SK-N-SH (cell line): ENCODE data around the gene TRUB2. TPM values are rescaled to one million over a fixed set of nuclear protein-coding genes. Genes with fewer than 3 reads are reported as not detected.

Source experiments
- CTCF ChIA-PET: fragments of 300-600, 350-600 bp; formaldehyde crosslinking; extraction: SDS; loops from one replicate; lab custom pipeline; 2021; lab: Yijun Ruan, JAX
- POLR2A ChIA-PET: fragments of 350-600 bp; sonication (Branson Sonifier 250); formaldehyde crosslinking; extraction: SDS; loops from one replicate; lab custom pipeline; 2020; ENCODE audit warnings: antibody characterized with exemption, inconsistent platforms; lab: Yijun Ruan, JAX
- DNase-seq: peaks from one replicate; pipeline ENCODE4 v3.0.0; 2012
- H2AFZ ChIP-seq: fragments of 200-600 bp; sonication (generic); 2 replicates; pipeline ENCODE4 v1.8.1; 2016; ENCODE audit warnings: antibody characterized with exemption, mild to moderate bottlenecking, low read depth
- H3F3A ChIP-seq: fragments of 200-600 bp; sonication (generic); replicated peaks from 2 replicates; pipeline ENCODE3; 2016; ENCODE audit warnings: antibody characterized with exemption, mild to moderate bottlenecking; ENCODE audit not compliant: insufficient read depth
- H3K27ac ChIP-seq, 2 experiments: fragments of 200-500 bp in 1 of 2; fragments of 200-600 bp in 1 of 2; sonication (Bioruptor generic) in 1 of 2; sonication (generic), shearing (Covaris generic) in 1 of 2; 2 replicates each; pipeline versions ENCODE4 v1.5.1 to v1.6.1; 2014 to 2016; ENCODE audit warnings: low read depth in 2 of 2, inconsistent platforms in 1 of 2, low read length in 1 of 2, mild to moderate bottlenecking in 1 of 2, mixed read lengths in 1 of 2
- H3K27me3 ChIP-seq: fragments of 200-600 bp; sonication (generic), shearing (Covaris generic); 2 replicates; pipeline ENCODE4 v1.6.1; 2016; ENCODE audit warnings: mixed run types; ENCODE audit not compliant: insufficient read depth
- H3K36me3 ChIP-seq, 2 experiments: fragments of 200-500 bp in 1 of 2; fragments of 200-600 bp in 1 of 2; sonication (Bioruptor generic) in 1 of 2; sonication (generic) in 1 of 2; replicated peaks in 1 of 2; 2 replicates each; pipeline versions ENCODE3 to v1.5.1; 2014 to 2016; ENCODE audit warnings: low read length in 1 of 2, mild to moderate bottlenecking in 1 of 2; ENCODE audit not compliant: insufficient read depth in 2 of 2, control insufficient read depth in 1 of 2
- H3K4me1 ChIP-seq, 2 experiments: fragments of 200-500 bp in 1 of 2; fragments of 200-600 bp in 1 of 2; sonication (Bioruptor generic) in 1 of 2; sonication (generic), shearing (Covaris generic) in 1 of 2; 2 replicates each; pipeline versions ENCODE4 v1.5.1 to v1.6.1; 2014 to 2016; ENCODE audit warnings: low read depth in 1 of 2, low read length in 1 of 2, mixed run types in 1 of 2; ENCODE audit not compliant: insufficient read depth in 2 of 2, control insufficient read depth in 1 of 2
- H3K4me2 ChIP-seq: fragments of 200-600 bp; sonication (generic), shearing (Covaris generic); 2 replicates; pipeline ENCODE4 v1.6.1; 2017; ENCODE audit warnings: mixed run types
- H3K4me3 ChIP-seq, 2 experiments: fragments of 200-500 bp in 1 of 2; fragments of 200-600 bp in 1 of 2; sonication (Bioruptor generic) in 1 of 2; sonication (generic), shearing (Covaris generic) in 1 of 2; 2 replicates each; pipeline versions ENCODE4 v1.5.1 to v1.8.1; 2014 to 2016; ENCODE audit warnings: low read depth in 2 of 2, inconsistent platforms in 1 of 2, low read length in 1 of 2, mild to moderate bottlenecking in 1 of 2, mixed read lengths in 1 of 2, moderate library complexity in 1 of 2
- H3K79me2 ChIP-seq: fragments of 200-600 bp; sonication (generic); 2 replicates; pipeline ENCODE4 v1.8.1; 2017; ENCODE audit warnings: mild to moderate bottlenecking; ENCODE audit not compliant: insufficient read depth
- H3K9ac ChIP-seq: fragments of 200-600 bp; sonication (generic); 2 replicates; pipeline ENCODE4 v1.6.1; 2017; ENCODE audit warnings: mixed run types
- H3K9me2 ChIP-seq: fragments of 200-600 bp; sonication (generic); 2 replicates; pipeline ENCODE4 v1.6.1; 2017; ENCODE audit warnings: mixed run types
- H3K9me3 ChIP-seq: fragments of 200-600 bp; sonication (generic); 2 replicates; pipeline ENCODE4 v1.6.1; 2017; ENCODE audit warnings: mixed run types, mild to moderate bottlenecking, moderate library complexity
- H4K20me1 ChIP-seq: fragments of 200-600 bp; sonication (generic); 2 replicates; pipeline ENCODE4 v1.6.1; 2017; ENCODE audit warnings: mild to moderate bottlenecking, mixed run types; ENCODE audit not compliant: insufficient read depth
- ELF1 ChIP-seq: IDR thresholded peaks from 2 replicates; pipeline ENCODE4 v1.4.0; 2012
- GATA2 ChIP-seq: sonication (generic); formaldehyde crosslinking; IDR thresholded peaks from 2 replicates; pipeline ENCODE4 v1.5.0; 2020; ENCODE audit warnings: mild to moderate bottlenecking, missing genetic modification reagents
- NRF1 ChIP-seq: IDR thresholded peaks from 2 replicates; pipeline ENCODE4 v1.6.1; 2012; ENCODE audit warnings: low read depth, mild to moderate bottlenecking, low read length
- RCOR1 ChIP-seq: fragments of 150-350 bp; IDR thresholded peaks from 2 replicates; pipeline ENCODE4 v1.6.1; 2017; ENCODE audit warnings: antibody characterized with exemption, low read length
- TAF1 ChIP-seq: IDR thresholded peaks from 2 replicates; pipeline ENCODE4 v1.6.1; 2012; ENCODE audit warnings: low read depth, mild to moderate bottlenecking, low read length, moderate library complexity, borderline replicate concordance
- TEAD4 ChIP-seq: IDR thresholded peaks from 2 replicates; pipeline ENCODE4 v1.4.0; 2012; ENCODE audit warnings: mild to moderate bottlenecking, borderline replicate concordance; ENCODE audit not compliant: insufficient read depth
- whole genome bisulfite sequencing: methylation state at CpG from one replicate; pipeline ENCODE4 v1.1.6; 2017; ENCODE audit warnings: low lambda C conversion rate; 5-methylcytosine and 5-hydroxymethylcytosine counted together
- polyA plus RNA-seq, 3 experiments: library from polyadenylated mRNA; depleted of rRNA; stranded (reverse); fragments of >200 nt; gene quantifications; 2 replicates each; pipeline ENCODE4 v1.2.3, GENCODE V29; 2012
- TF ChIP-seq, protein P1 (sequence below): IDR thresholded peaks from 2 replicates; pipeline ENCODE4 v1.4.0; 2012; ENCODE audit warnings: low read depth, borderline replicate concordance
- TF ChIP-seq, protein P2 (sequence below): fragments of 150-350 bp; IDR thresholded peaks from 2 replicates; pipeline ENCODE4 v1.6.1; 2017; ENCODE audit warnings: antibody characterized with exemption, low read length, low read depth, borderline replicate concordance

TRUB2 gene
- polyA plus RNA-seq, 1 of the 3 experiments (the other 2 are of a cell fraction), result 18.8 TPM

DNA sequence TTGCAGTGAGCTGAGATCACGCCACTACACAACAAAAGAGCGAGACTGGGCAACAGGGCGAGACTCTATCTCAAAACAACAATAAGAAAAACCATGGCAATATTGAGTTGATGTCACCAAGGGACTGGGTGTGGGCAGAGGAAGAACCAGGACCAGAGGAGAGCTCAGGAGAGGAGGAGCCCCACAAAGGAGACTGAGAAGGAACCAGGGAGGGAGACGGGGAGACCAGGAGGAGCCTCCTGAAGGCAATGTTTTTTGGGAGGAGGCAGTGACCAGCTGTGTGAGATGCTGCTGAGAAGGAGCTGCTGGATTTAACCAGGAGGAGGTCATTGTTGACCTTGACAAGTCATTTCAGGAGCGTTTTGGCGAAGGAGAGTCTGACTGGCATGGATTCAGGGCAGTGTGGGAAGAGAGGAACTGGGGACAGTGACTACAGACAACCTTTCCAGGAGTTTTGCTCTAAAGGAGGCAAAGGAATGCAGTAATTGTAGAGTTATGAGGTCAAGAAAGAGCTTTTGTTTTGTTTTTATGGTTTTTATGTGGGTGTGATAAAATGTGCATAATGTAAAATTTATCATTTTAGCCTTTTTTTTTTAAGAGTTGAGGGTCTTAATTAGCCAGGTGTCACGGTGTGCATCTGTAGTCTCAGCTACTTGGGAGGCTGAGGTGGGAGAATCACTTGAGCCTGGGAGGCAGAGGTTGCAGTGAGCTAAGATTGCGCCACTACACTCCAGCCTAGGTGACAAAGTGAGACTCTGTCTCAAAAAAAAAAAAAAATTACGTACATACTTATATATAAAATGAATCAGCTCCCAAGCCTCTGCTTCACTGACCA lies 17.9 kb downstream of the TRUB2 start:
- 83% methylated on average over 9 of the region's 9 CpGs for WGBS
- Histone ChIP-seq H3K9me3 (no peaks in the 10 kb centered on the region), H3F3A (peaks cover 40% of the 10 kb centered on the region), H3K9me2 (no peaks in the 10 kb centered on the region), H3K9ac (no peak overlapping the region), H3K27me3 (no peaks in the 10 kb centered on the region), H3K4me1 (peaks cover 0 to 12% of the 10 kb centered on the region in 2 experiments; a peak in 1 of 4 replicates), H3K79me2 (no peaks in the 10 kb centered on the region), H3K4me3 (no peak overlapping the region), H4K20me1 (no peaks in the 10 kb centered on the region), H3K36me3 (peaks cover 6 to 9% of the 10 kb centered on the region in 2 experiments), H3K4me2 (no peak overlapping the region), H2AFZ (no peak overlapping the region), H3K27ac (no peak overlapping the region)
- TF ChIP-seq TEAD4 (no peak), ELF1 (no peak), TAF1 (no peak), NRF1 (no peak)
- ChIA-PET CTCF (interaction anchor here (1.0 to 4.3 kb wide), 4 partner anchors 9 to 111 kb away, joined by 3 to 15 read pairs (median 8); no protein-coding TSS in a partner anchor), POLR2A (interaction anchor here (0.6 to 1.5 kb wide), 5 partner anchors 8 to 277 kb away, joined by 3 to 5 read pairs (median 4); no protein-coding TSS in a partner anchor)
- DNase-seq, result no peak

DNA sequence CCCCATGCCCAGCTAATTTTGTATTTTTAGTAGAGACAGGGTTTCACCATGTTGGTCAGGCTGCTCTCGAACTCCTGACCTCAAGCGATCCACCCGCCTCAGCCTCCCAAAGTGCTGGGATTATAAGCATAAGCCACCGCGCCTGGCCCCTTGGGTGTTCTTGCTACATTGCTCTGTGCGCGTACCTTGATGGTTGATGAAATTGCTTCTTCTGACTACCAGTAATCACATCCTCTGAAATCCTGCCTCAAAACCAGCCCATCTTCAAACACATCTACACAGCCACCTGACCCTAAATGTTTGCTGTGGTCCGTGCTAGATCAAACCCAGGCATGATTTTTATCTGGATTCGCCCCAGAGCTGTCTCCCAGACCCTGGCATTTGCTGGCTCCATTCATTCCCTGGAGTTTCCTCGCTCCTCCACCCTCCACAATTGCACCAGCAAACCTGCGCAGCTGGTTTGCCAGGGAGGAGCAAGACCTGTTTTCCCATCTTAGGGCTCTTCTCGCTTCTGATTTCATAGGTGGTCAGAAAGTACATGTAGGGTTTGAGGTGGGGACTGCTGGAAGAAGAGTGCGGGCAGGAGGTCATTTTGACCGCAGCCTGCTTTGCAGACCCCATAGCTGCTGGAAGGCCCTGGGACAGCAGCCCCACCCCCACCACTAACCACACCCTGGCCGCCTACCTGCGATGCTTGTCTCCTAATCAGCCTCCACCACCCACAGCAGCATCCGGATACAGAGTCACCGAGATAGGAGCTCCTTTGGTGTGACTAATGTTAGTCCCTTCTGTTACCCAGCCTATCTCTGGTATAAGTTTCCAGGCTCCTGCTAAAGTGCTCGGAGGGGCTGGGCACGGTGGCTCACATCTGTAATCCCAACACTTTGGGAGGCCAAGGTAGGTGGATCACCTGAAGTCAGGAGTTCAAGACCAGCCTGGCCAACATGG lies 23.4 kb downstream of the TRUB2 start:
- no peak overlapping the region for H3K9ac ChIP-seq
- ChIA-PET CTCF (interaction anchor here (0.6 to 9.4 kb wide), 6 partner anchors 12 to 122 kb away, joined by 3 to 80 read pairs (median 5); partner anchors contain the start of gene CERCAM), POLR2A (interaction anchor here (1.1 kb wide), 1 partner anchor 11 kb away, joined by 4 read pairs; no protein-coding TSS in a partner anchor)
- no peak overlapping the region for H3K4me3 ChIP-seq
- no peaks in the 10 kb centered on the region for H4K20me1 ChIP-seq
- H3K27me3 ChIP-seq, result no peaks in the 10 kb centered on the region
- no peak overlapping the region; a peak in 1 of 4 replicates for H3K27ac ChIP-seq
- no peaks in the 10 kb centered on the region for H3K9me3 ChIP-seq
- no peak overlapping the region for H2AFZ ChIP-seq
- no peaks in the 10 kb centered on the region for H3K36me3 ChIP-seq
- peak; percentile 53 for DNase-seq
- TF ChIP-seq, protein P1, sequence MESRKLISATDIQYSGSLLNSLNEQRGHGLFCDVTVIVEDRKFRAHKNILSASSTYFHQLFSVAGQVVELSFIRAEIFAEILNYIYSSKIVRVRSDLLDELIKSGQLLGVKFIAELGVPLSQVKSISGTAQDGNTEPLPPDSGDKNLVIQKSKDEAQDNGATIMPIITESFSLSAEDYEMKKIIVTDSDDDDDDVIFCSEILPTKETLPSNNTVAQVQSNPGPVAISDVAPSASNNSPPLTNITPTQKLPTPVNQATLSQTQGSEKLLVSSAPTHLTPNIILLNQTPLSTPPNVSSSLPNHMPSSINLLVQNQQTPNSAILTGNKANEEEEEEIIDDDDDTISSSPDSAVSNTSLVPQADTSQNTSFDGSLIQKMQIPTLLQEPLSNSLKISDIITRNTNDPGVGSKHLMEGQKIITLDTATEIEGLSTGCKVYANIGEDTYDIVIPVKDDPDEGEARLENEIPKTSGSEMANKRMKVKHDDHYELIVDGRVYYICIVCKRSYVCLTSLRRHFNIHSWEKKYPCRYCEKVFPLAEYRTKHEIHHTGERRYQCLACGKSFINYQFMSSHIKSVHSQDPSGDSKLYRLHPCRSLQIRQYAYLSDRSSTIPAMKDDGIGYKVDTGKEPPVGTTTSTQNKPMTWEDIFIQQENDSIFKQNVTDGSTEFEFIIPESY, result no peak
- TF ChIP-seq, protein P2, sequence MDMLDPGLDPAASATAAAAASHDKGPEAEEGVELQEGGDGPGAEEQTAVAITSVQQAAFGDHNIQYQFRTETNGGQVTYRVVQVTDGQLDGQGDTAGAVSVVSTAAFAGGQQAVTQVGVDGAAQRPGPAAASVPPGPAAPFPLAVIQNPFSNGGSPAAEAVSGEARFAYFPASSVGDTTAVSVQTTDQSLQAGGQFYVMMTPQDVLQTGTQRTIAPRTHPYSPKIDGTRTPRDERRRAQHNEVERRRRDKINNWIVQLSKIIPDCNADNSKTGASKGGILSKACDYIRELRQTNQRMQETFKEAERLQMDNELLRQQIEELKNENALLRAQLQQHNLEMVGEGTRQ, result no peak
- TF ChIP-seq RCOR1 (no peak), GATA2 (peak; percentile 65)
- H3K79me2 ChIP-seq, result no peaks in the 10 kb centered on the region
- no peak overlapping the region for H3K4me2 ChIP-seq
- H3K4me1 ChIP-seq, result peaks cover 5 to 8% of the 10 kb centered on the region in 2 experiments; a peak in 2 of 4 replicates
- H3F3A ChIP-seq, result no peaks in the 10 kb centered on the region
- H3K9me2 ChIP-seq, result no peaks in the 10 kb centered on the region
- 87% methylated on average over 16 of the region's 20 CpGs for WGBS
